GM23338 (cell line): ENCODE measurements around the gene AXIN2. TPM values are rescaled to one million over a fixed set of nuclear protein-coding genes. Genes with fewer than 3 reads are reported as not detected.
"Not testable (repeated sequence)": the region's sequence is repeated elsewhere in the genome, so short reads cannot be mapped to it uniquely, and the experiment has no call there.

ENCODE experiments used
- ATAC-seq: fragments of 200-7000 bp; cut with Tn5 transposase; 3 replicates; pipeline ENCODE4 v1.9.1; 2020
- DNase-seq: peaks from one replicate; pipeline ENCODE4 v3.0.0-alpha.2; 2015; ENCODE audit warnings: low spot score
- H2AFZ ChIP-seq: fragments of 200-600 bp; sonication (generic); 2 replicates; pipeline ENCODE4 v1.8.0; 2016; ENCODE audit warnings: antibody characterized with exemption, mild to moderate bottlenecking, moderate library complexity
- H3F3A ChIP-seq: fragments of 200-600 bp; sonication (generic); replicated peaks from 2 replicates; pipeline ENCODE4 v1.8.0; 2017; ENCODE audit warnings: antibody characterized with exemption, mixed run types, low read depth
- H3K27ac ChIP-seq: fragments of 200-600 bp; sonication (generic); 2 replicates; pipeline ENCODE4 v1.6.1; 2016; ENCODE audit warnings: low read depth
- H3K27me3 ChIP-seq: fragments of 200-600 bp; sonication (generic); 2 replicates; pipeline ENCODE4 v1.8.0; 2016; ENCODE audit warnings: mild to moderate bottlenecking, mixed run types, moderate library complexity; ENCODE audit not compliant: insufficient read depth
- H3K36me3 ChIP-seq: fragments of 200-600 bp; sonication (generic); 2 replicates; pipeline ENCODE4 v1.8.0; 2016; ENCODE audit warnings: mild to moderate bottlenecking; ENCODE audit not compliant: insufficient read depth
- H3K4me1 ChIP-seq: fragments of 200-600 bp; sonication (generic); 2 replicates; pipeline ENCODE4 v1.8.0; 2016; ENCODE audit warnings: mild to moderate bottlenecking, moderate library complexity; ENCODE audit not compliant: insufficient read depth
- H3K4me2 ChIP-seq: fragments of 200-600 bp; sonication (generic); 2 replicates; pipeline ENCODE4 v1.7.1; 2017; ENCODE audit warnings: mixed run types
- H3K4me3 ChIP-seq: fragments of 200-600 bp; sonication (generic); 2 replicates; pipeline ENCODE4 v1.6.1; 2016; ENCODE audit warnings: mixed run types
- H3K79me2 ChIP-seq: fragments of 200-600 bp; sonication (generic); replicated peaks from 2 replicates; pipeline ENCODE4 v1.8.0; 2017; ENCODE audit warnings: mild to moderate bottlenecking; ENCODE audit not compliant: insufficient read depth
- H3K9me2 ChIP-seq: fragments of 200-600 bp; sonication (generic); 2 replicates; pipeline ENCODE4 v1.8.0; 2017; ENCODE audit not compliant: insufficient read depth
- H4K20me1 ChIP-seq: fragments of 200-600 bp; sonication (generic); replicated peaks from 2 replicates; pipeline ENCODE4 v1.8.0; 2017; ENCODE audit warnings: mild to moderate bottlenecking; ENCODE audit not compliant: insufficient read depth
- H3K27ac Mint-ChIP-seq: 2 replicates; pipeline ENCODE4 v1.8.0; 2020; ENCODE audit warnings: inconsistent platforms, mild to moderate bottlenecking, moderate library complexity, mixed read lengths
- H3K27me3 Mint-ChIP-seq: 3 replicates; pipeline ENCODE4 v1.8.0; 2022; ENCODE audit warnings: low read depth, mild to moderate bottlenecking, moderate library complexity, mixed read lengths, inconsistent platforms; ENCODE audit not compliant: insufficient read depth, poor library complexity
- H3K36me3 Mint-ChIP-seq: 3 replicates; pipeline ENCODE4 v1.8.0; 2021; ENCODE audit warnings: low read depth, mild to moderate bottlenecking, inconsistent platforms, moderate library complexity, mixed read lengths
- H3K4me1 Mint-ChIP-seq: 3 replicates; pipeline ENCODE4 v1.8.0; 2020; ENCODE audit warnings: mild to moderate bottlenecking, inconsistent platforms, mixed read lengths
- H3K4me3 Mint-ChIP-seq: 3 replicates; pipeline ENCODE4 v1.8.0; 2021; ENCODE audit warnings: moderate library complexity, mild to moderate bottlenecking, inconsistent platforms, mixed read lengths
- H3K9me3 Mint-ChIP-seq: 3 replicates; pipeline ENCODE4 v1.8.0; 2020; ENCODE audit warnings: moderate library complexity, mild to moderate bottlenecking, inconsistent platforms, mixed read lengths
- EZH2 ChIP-seq: fragments of 200-600 bp; sonication (generic); IDR thresholded peaks from one replicate; pipeline ENCODE4 v1.8.0; 2017; ENCODE audit warnings: antibody characterized with exemption, mild to moderate bottlenecking, low read depth; ENCODE audit not compliant: unreplicated experiment
- ZNF462 ChIP-seq: fragments of 250-450 bp; sonication (Bioruptor Pico); IDR thresholded peaks from 2 replicates; pipeline ENCODE4 v1.5.0; 2020; ENCODE audit warnings: mild to moderate bottlenecking, moderate library complexity
- polyA plus RNA-seq: library from polyadenylated mRNA; unstranded; fragments of >200 nt; fragmentation: Nextera tagmentation; extraction: Ambion mirVana; gene quantifications from 2 replicates; pipeline ENCODE4 v1.2.1, GENCODE V29; 2016
- total RNA-seq: library from RNA; depleted of rRNA; stranded (reverse); fragments of >200 nt; shearing (Covaris generic); gene quantifications from 2 replicates; pipeline ENCODE4 v1.2.3, GENCODE V29; 2014

AXIN2 gene
- total and polyA plus RNA-seq, 2 experiments from 2014 or later = 8.0 to 32.7 TPM

DNA sequence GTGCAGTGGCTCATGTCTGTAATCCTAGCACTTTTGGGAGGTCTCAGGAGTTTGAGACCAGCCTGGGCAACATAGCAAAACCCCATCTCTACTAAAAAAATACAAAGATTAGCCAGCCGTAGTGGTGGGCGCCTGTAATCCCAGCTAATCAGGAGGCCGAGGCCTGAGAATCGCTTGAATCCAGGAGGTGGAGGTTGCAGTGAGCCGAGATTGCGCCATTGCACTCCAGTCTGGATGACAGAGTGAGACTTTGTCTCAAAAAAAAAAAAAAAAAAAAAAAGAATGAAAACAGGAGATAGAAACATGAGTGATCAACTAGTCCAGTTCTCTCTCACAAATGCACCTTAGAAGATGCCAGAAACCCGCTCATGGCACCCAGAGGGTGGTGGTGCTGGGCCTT lies 34.6 kb downstream of the AXIN2 start:
- not testable (repeated sequence) for H3K27ac Mint-ChIP-seq, H3K4me3 Mint-ChIP-seq

GRCh38 chr17:65523853-65524664 lies 37.4 kb downstream of the AXIN2 start:
- H3K4me1 Mint-ChIP-seq = peaks cover 9% of the 10 kb centered on the region
- H4K20me1 ChIP-seq = no peaks in the 10 kb centered on the region
- peaks cover 17% of the 10 kb centered on the region for H3K36me3 Mint-ChIP-seq
- H3K4me1 ChIP-seq = no peaks in the 10 kb centered on the region
- H3K9me2 ChIP-seq = peaks cover 6% of the 10 kb centered on the region
- DNase-seq (no peak), ATAC-seq (no peak)
- no peaks in the 10 kb centered on the region for H3K79me2 ChIP-seq
- no peak overlapping the region for H3K4me3 Mint-ChIP-seq
- H2AFZ ChIP-seq = peak overlapping the region; percentile 66
- no peaks in the 10 kb centered on the region for H3K9me3 Mint-ChIP-seq
- no peaks in the 10 kb centered on the region for H3K27me3 ChIP-seq
- 0 out of 2 replicates have a peak, but pooled peaks cover 8% of the 10 kb centered on the region for H3K36me3 ChIP-seq
- H3K27ac Mint-ChIP-seq = no peak overlapping the region
- no peaks in the 10 kb centered on the region for H3F3A ChIP-seq
- peaks cover 12% of the 10 kb centered on the region for H3K27me3 Mint-ChIP-seq
- TF ChIP-seq EZH2 (no peak), ZNF462 (CRISPR knock-in tag) (no peak)
- H3K4me2 ChIP-seq = no peak overlapping the region
- H3K27ac ChIP-seq = no peak overlapping the region
- no peak overlapping the region for H3K4me3 ChIP-seq

More for the DNA sequence above, 34.6 kb downstream of the AXIN2 start:
- H3K79me2 ChIP-seq, H3K9me3 Mint-ChIP-seq, DNase-seq, H3K4me3 ChIP-seq, H3K27me3 ChIP-seq, H3K9me2 ChIP-seq, ATAC-seq, H3K27ac ChIP-seq, H3K4me2 ChIP-seq, H2AFZ ChIP-seq, H4K20me1 ChIP-seq, H3F3A ChIP-seq: not testable (repeated sequence)
- peaks cover 29% of the 10 kb centered on the region for H3K4me1 Mint-ChIP-seq
- Histone ChIP-seq H3K36me3 (0 out of 2 replicates have a peak, but pooled peaks cover 12% of the 10 kb centered on the region), H3K4me1 (peaks cover 13% of the 10 kb centered on the region)
- peaks cover 18% of the 10 kb centered on the region for H3K27me3 Mint-ChIP-seq
- peaks cover 41% of the 10 kb centered on the region for H3K36me3 Mint-ChIP-seq
